Measurements from ENCODE around the gene APC2.

DNA sequence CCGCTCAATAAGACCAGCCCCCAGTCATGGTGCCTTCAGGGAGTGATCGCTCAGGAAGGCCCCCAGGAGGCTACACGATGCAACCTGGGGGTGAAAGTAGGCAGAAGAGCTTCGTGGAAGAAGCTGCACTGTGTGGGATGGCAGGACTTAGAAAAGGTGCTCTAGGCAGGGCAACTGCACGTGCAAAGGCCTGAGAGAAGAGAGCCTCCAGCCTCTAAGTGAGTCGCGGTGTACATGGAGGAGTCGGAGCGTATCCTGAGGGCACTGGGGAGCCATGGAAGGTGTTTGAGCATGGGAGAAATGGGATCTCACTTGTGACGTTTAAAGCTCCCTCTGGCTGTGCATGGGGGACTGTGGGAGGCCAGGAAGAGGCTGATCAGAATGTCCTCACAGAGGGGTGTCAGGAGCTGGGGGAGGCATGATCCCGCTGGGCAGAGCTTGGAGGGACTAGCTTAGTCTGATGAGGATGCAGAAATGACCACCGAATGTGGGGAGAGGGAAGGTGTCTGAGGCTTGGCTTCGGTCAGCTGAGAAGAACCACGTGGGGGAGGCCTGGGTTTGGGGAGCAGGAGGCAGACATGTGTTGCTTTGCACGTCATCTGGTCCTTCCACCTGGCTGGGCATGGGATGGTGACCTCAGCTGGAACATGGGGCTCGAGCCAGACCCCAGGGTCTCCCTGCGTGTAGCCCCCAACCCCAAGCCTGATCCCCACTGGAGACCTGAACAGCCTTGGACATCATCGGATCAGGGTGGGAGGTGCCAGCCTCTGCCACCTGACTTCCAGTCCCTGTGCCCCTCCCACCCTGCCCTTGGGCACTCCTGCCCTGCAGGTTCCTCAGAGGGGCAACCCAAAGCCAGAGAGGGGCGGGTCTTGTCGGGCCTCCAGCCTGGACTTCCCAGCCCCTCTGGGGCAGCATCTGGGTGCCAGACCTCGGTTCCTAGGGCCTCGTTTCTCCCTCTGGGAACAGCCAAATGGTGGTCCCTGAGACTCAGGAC, 1.1 kb downstream of the APC2 start:
- no peak for TF ChIP-seq GATA2 (IDR thresholded peaks at IDR 0.05; ENCODE audit: low read depth, low read length)
- TF ChIP-seq GATA3 (IDR thresholded peaks at IDR 0.05; ENCODE audit: low read depth, low read length), result no peak

All from SH-SY5Y (cell line).